Neural cell (in vitro differentiated cells): ENCODE results near the gene DDX25.

ENCODE experiments used
- EZH2 ChIP-seq: fragments of 200-600, 300-800 bp; shearing (Covaris generic), sonication (generic); IDR thresholded peaks from 2 replicates; pipeline ENCODE4 v1.6.1; 2014; ENCODE audit warnings: antibody characterized with exemption, low read length, borderline replicate concordance, mild to moderate bottlenecking; ENCODE audit not compliant: insufficient read depth, poor library complexity, severe bottlenecking
- POLR2AphosphoS5 ChIP-seq: IDR thresholded peaks from 2 replicates; pipeline ENCODE4 v1.6.1; 2012
- TAF1 ChIP-seq: IDR thresholded peaks from 2 replicates; pipeline ENCODE4 v1.6.1; 2012; ENCODE audit warnings: low read depth
- TF ChIP-seq, protein P1 (sequence below): fragments of 450-650 bp; IDR thresholded peaks from 2 replicates; pipeline ENCODE4 v1.5.1; 2014; ENCODE audit warnings: antibody characterized with exemption, mild to moderate bottlenecking, moderate library complexity; ENCODE audit not compliant: poor library complexity, severe bottlenecking

DNA sequence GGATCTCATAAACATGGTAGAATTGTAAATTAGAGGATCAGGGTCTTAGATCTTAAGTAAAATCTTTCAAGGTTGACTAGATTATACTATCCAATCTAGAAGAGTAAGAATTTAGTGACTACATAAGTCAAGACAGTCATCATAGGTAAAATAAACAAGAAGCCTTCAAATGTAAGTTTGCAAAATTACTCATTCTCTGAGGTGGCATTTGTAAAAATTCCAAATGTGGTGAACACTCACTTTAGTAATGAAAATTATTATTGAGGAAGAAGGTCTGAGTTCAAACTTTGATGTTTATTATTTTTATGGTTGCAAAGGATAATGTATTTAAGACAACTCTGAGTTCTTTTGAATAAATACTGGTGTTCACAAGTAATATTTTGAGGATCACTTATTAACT lies 12.2 kb upstream of the DDX25 start:
- TF ChIP-seq, protein P1, sequence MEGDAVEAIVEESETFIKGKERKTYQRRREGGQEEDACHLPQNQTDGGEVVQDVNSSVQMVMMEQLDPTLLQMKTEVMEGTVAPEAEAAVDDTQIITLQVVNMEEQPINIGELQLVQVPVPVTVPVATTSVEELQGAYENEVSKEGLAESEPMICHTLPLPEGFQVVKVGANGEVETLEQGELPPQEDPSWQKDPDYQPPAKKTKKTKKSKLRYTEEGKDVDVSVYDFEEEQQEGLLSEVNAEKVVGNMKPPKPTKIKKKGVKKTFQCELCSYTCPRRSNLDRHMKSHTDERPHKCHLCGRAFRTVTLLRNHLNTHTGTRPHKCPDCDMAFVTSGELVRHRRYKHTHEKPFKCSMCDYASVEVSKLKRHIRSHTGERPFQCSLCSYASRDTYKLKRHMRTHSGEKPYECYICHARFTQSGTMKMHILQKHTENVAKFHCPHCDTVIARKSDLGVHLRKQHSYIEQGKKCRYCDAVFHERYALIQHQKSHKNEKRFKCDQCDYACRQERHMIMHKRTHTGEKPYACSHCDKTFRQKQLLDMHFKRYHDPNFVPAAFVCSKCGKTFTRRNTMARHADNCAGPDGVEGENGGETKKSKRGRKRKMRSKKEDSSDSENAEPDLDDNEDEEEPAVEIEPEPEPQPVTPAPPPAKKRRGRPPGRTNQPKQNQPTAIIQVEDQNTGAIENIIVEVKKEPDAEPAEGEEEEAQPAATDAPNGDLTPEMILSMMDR: no peak
- TF ChIP-seq TAF1: no peak
- no peak for TF ChIP-seq EZH2
- no peak for TF ChIP-seq POLR2AphosphoS5
